Endothelial cell of umbilical vein (primary cell): Measurements from ENCODE around the gene TUBGCP3. TPM values are rescaled to one million over a fixed set of nuclear protein-coding genes. Genes with fewer than 3 reads are reported as not detected.

Experiments used
- BruUV-seq: library from RNA; stranded (reverse); fragments of 400-500 nt; replicated peaks from 2 replicates; lab custom pipeline; 2021; lab: Mats Ljungman, UMichigan
- CTCF ChIA-PET: fragments of 300-600, 350-600 bp; sonication (Branson Sonifier 250); formaldehyde crosslinking; loops from one replicate; lab custom pipeline; 2021; ENCODE audit warnings: antibody characterized with exemption, inconsistent platforms; lab: Charles Lee
- POLR2A ChIA-PET: fragments of 300-600, 350-600 bp; sonication (Branson Sonifier 250); formaldehyde crosslinking; loops from one replicate; lab custom pipeline; 2021; ENCODE audit warnings: antibody characterized with exemption, inconsistent platforms; lab: Charles Lee
- DNase-seq: peaks from one replicate; pipeline ENCODE4 v3.0.0-alpha.2; 2011; ENCODE audit warnings: low read depth, low spot score
- FAIRE-seq: peaks from 2 replicates; lab custom pipeline; 2011; peaks lifted over from hg19 to GRCh38; lab: Jason Lieb, UNC
- H2AFZ ChIP-seq: 2 replicates; pipeline ENCODE4 v1.6.0; 2012; ENCODE audit warnings: low read depth, low read length, control low read depth, inconsistent platforms
- H3K27ac ChIP-seq: 2 replicates; pipeline ENCODE4 v1.5.1; 2011; ENCODE audit warnings: low read depth, mild to moderate bottlenecking, control low read depth, low read length, moderate library complexity; ENCODE audit not compliant: insufficient read depth
- H3K27me3 ChIP-seq, 2 experiments: 2 replicates each; pipeline versions ENCODE4 v1.6.0 to v1.6.1; 2011; ENCODE audit warnings: low read length in 2 of 2, mixed read lengths in 1 of 2; ENCODE audit not compliant: control insufficient read depth in 2 of 2, insufficient read depth in 2 of 2
- H3K36me3 ChIP-seq, 2 experiments: 2 replicates in 1 of 2; 3 replicates in 1 of 2; pipeline ENCODE4 v1.5.1; 2011; ENCODE audit warnings: low read length in 2 of 2, mild to moderate bottlenecking in 1 of 2, moderate library complexity in 1 of 2; ENCODE audit not compliant: control insufficient read depth in 2 of 2, insufficient read depth in 2 of 2; ENCODE audit errors: extremely low read depth in 1 of 2
- H3K4me1 ChIP-seq: 3 replicates; pipeline ENCODE4 v1.5.1; 2011; ENCODE audit warnings: mild to moderate bottlenecking, low read length; ENCODE audit not compliant: control insufficient read depth, insufficient read depth; ENCODE audit errors: extremely low read depth
- H3K4me2 ChIP-seq: 2 replicates; pipeline ENCODE4 v1.6.1; 2011; ENCODE audit warnings: low read length, control low read depth, mixed read lengths; ENCODE audit not compliant: insufficient read depth
- H3K4me3 ChIP-seq, 3 experiments: fragments of 200-600 bp in 1 of 3; sonication (generic), shearing (Covaris generic) in 1 of 3; replicated peaks in 1 of 3; 2 replicates each; pipeline ENCODE4 v1.5.1; 2011 to 2016; ENCODE audit warnings: control low read depth in 3 of 3, low read length in 3 of 3, mild to moderate bottlenecking in 2 of 3, inconsistent platforms in 1 of 3, low read depth in 1 of 3, moderate library complexity in 1 of 3; ENCODE audit not compliant: insufficient read depth in 1 of 3
- H3K79me2 ChIP-seq: 2 replicates; pipeline ENCODE4 v1.6.0; 2012; ENCODE audit warnings: low read length, inconsistent platforms; ENCODE audit not compliant: control insufficient read depth, insufficient read depth
- H3K9ac ChIP-seq: replicated peaks from 2 replicates; pipeline ENCODE3; 2011; ENCODE audit warnings: low read length, control low read depth; ENCODE audit not compliant: insufficient read depth; ENCODE audit errors: extremely low read depth
- H3K9me1 ChIP-seq: replicated peaks from 3 replicates; pipeline ENCODE4 v1.6.0; 2011; ENCODE audit warnings: mild to moderate bottlenecking, low read length; ENCODE audit not compliant: control insufficient read depth, insufficient read depth; ENCODE audit errors: extremely low read depth
- H3K9me3 ChIP-seq: replicated peaks from 2 replicates; pipeline ENCODE4 v1.5.1; 2012; ENCODE audit warnings: low read length, inconsistent platforms; ENCODE audit not compliant: control insufficient read depth, insufficient read depth
- H4K20me1 ChIP-seq: replicated peaks from 2 replicates; pipeline ENCODE3; 2011; ENCODE audit warnings: mild to moderate bottlenecking, low read length; ENCODE audit not compliant: control insufficient read depth, insufficient read depth; ENCODE audit errors: extremely low read depth
- CTCF ChIP-seq, 2 donors: IDR thresholded peaks; 1 replicate in 1 of 2; 2 replicates in 1 of 2; pipeline ENCODE4 v1.5.1; 2011; ENCODE audit warnings: low read length in 2 of 2, mild to moderate bottlenecking in 2 of 2, moderate library complexity in 2 of 2, control low read depth in 1 of 2, inconsistent platforms in 1 of 2, low read depth in 1 of 2; ENCODE audit not compliant: insufficient read depth in 1 of 2; ENCODE audit errors: extremely low read depth in 1 of 2
- EZH2 ChIP-seq: IDR thresholded peaks from 2 replicates; pipeline ENCODE4 v1.6.1; 2012; ENCODE audit warnings: borderline replicate concordance, low read depth, mild to moderate bottlenecking, moderate library complexity, low read length, inconsistent platforms; ENCODE audit not compliant: severe bottlenecking
- FOS ChIP-seq: IDR thresholded peaks from 2 replicates; pipeline ENCODE4 v1.6.1; 2011; ENCODE audit warnings: mild to moderate bottlenecking, low read length, moderate library complexity, borderline replicate concordance; ENCODE audit not compliant: insufficient read depth
- GATA2 ChIP-seq: IDR thresholded peaks from 2 replicates; pipeline ENCODE4 v1.7.0; 2011; ENCODE audit warnings: low read depth, mild to moderate bottlenecking, moderate library complexity, mixed read lengths, low read length; ENCODE audit not compliant: insufficient read length, insufficient read depth
- JUN ChIP-seq: IDR thresholded peaks from 2 replicates; pipeline ENCODE4 v1.6.1; 2011; ENCODE audit warnings: borderline replicate concordance, low read depth; ENCODE audit not compliant: insufficient read length, insufficient read depth
- MAX ChIP-seq: IDR thresholded peaks from 2 replicates; pipeline ENCODE4 v1.6.1; 2011; ENCODE audit not compliant: insufficient read depth, insufficient read length
- MYC ChIP-seq: IDR thresholded peaks from one replicate; pipeline ENCODE4 v1.6.1; 2011; ENCODE audit warnings: mild to moderate bottlenecking, low read depth, low read length
- POLR2A ChIP-seq: IDR thresholded peaks from 2 replicates; pipeline ENCODE4 v1.6.1; 2012; ENCODE audit warnings: low read depth, mild to moderate bottlenecking, control low read depth, low read length
- POLR2AphosphoS5 ChIP-seq: IDR thresholded peaks from 2 replicates; pipeline ENCODE4 v1.6.1; 2012; ENCODE audit warnings: low read depth, mild to moderate bottlenecking, control low read depth, low read length, moderate library complexity; ENCODE audit not compliant: insufficient read depth
- dilution Hi-C: fragments of 300-500 bp; cut with MboI; formaldehyde crosslinking; loops from one replicate; pipeline ENCODE4 v1.15.0; 2019; ENCODE audit warnings: low sequenced_read_pairs; ENCODE audit not compliant: extremely low pct_ligation_motif_present
- intact Hi-C: fragments of 100-400 bp; cut with micrococcal nuclease; formaldehyde crosslinking; loops from one replicate; pipeline ENCODE4 v1.10.0; 2022
- polyA plus RNA-seq, 4 experiments: library from polyadenylated mRNA; depleted of rRNA in 3 of 4; stranded (reverse) in 3 of 4; unstranded in 1 of 4; fragments of >200 nt; gene quantifications; 2 replicates each; pipeline versions ENCODE4 v1.2.1 to v1.2.3, GENCODE V29; 2011 to 2012; ENCODE audit warnings: missing spikeins in 1 of 4
- total RNA-seq: library from RNA; stranded (reverse); gene quantifications from 2 replicates; pipeline ENCODE4 v1.2.3, GENCODE V29; 2021

Gene TUBGCP3
- total and polyA plus RNA-seq, 2 donors (not counting 3 experiments of a cell fraction or from before 2014, with no cell fraction given), result 36.4 to 47.7 TPM

GRCh38 chr13:112519517-112520060 lies 68.4 kb downstream of the TUBGCP3 start:
- dilution Hi-C loops (no loop called here), intact Hi-C loops (no loop called here)
- TF ChIP-seq EZH2, result no peak
- no peak for TF ChIP-seq MAX
- no peak for TF ChIP-seq CTCF (IDR thresholded peaks at IDR 0.05; ENCODE audit: extremely low read depth in 1 of 2, insufficient read depth in 1 of 2, low read depth in 1 of 2, low read length in 2 of 2)
- no peak for TF ChIP-seq MYC
- no peak for TF ChIP-seq POLR2AphosphoS5
- no peak for TF ChIP-seq GATA2
- TF ChIP-seq JUN, result no peak
- no peak for TF ChIP-seq POLR2A
- no peak for TF ChIP-seq FOS
- no peak for FAIRE-seq
- H3K9me3 ChIP-seq, result no peaks in the 10 kb centered on the region
- H3K4me1 ChIP-seq, result no peaks in the 10 kb centered on the region
- no peak overlapping the region for H3K4me3 ChIP-seq
- H3K36me3 ChIP-seq, result peaks cover 9 to 15% of the 10 kb centered on the region in 2 experiments
- ChIA-PET POLR2A (no interaction called here), CTCF (no interaction called here)
- H3K9me1 ChIP-seq, result no peaks in the 10 kb centered on the region
- H2AFZ ChIP-seq, result no peak overlapping the region
- H3K79me2 ChIP-seq, result no peaks in the 10 kb centered on the region
- H3K27ac ChIP-seq, result no peak overlapping the region
- H3K27me3 ChIP-seq, result no peaks in the 10 kb centered on the region
- no peaks in the 10 kb centered on the region for H4K20me1 ChIP-seq
- DNase-seq, result no peak
- H3K4me2 ChIP-seq, result no peak overlapping the region
- H3K9ac ChIP-seq, result no peak overlapping the region
- BruUV-seq, result no TSS peak
